Measurements from ENCODE around the gene STK35.
A peak's percentile ranks its signal among the peaks of the same experiment; 100 is the strongest.
"Not testable (repeated sequence)": the region's sequence is repeated elsewhere in the genome, so short reads cannot be mapped to it uniquely, and the experiment has no call there.

STK35 gene

GRCh38 chr20:2171266-2171790, 69.7 kb downstream of the STK35 start:
- no peak for DNase-seq (ENCODE audit: low read depth)
- TF ChIP-seq CTCF (conservative IDR thresholded peaks at IDR 0.05; ENCODE audit: low read depth, low read length): no peak
- no peak overlapping the region for H3K4me3 ChIP-seq (ENCODE audit: low read length)

DNA sequence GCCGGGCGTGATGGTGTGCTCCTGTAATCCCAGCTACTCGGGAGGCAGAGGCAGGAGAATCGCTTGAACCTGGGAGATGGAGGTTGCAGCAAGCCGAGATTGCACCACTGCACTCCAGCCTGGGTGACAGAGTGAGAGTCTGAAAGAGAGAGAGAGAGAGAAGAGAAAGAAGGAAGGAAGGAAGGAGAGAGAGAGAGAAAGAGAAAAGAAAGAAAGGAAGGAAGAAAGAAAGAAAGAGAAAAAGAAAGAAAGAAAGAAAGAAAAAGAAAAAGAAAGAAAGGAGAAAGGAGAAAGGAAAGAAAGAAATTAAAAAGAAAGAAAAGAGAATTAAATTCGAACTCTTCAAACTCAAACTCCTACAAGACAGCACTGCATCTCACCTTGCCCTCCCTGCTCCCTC, 70.2 kb downstream of the STK35 start:
- not testable (repeated sequence) for DNase-seq (ENCODE audit: low read depth); H3K4me3 ChIP-seq (ENCODE audit: low read length)

DNA sequence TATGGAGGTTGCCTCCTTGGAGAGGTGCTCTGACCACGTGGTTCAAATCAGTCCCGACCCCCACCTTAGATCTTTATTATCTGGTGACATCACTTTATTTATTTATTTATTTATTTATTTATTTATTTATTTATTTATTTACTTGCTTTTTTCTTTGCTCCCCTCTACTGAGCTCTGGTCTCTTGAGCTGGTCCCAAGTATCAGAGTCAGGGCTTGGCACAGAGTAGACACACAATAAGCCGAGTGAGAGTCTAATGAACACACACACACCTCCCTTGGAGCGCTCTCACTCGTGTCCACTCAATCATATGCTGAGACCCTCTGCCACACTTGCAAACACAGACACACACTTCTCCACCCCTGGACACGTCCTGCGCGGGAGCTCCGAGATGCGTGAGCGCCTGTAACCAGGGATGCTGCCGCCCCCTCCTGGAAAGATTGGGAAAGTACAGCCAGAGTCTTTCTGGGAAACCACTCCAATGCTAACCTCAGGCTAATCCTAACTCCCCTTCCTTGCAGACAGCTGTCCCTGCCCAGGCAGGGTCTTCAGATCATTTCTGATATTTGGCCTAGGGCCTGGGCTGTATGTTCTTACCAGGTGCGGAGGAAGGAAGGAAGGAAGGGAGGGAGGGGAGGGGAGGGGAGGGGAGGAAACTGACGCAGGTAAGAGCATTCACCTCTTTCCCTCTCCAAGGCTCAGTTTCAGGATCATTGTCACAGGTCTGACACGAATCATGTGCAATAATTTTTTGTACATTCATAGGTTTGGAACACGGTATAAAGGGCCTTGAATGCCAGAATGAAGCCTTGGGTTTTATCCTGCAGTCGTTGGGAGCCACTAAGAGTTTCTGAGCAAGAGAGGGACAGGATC, 70.9 kb downstream of the STK35 start:
- no peak overlapping the region for H3K4me3 ChIP-seq (ENCODE audit: low read length)
- DNase-seq (ENCODE audit: low read depth): no peak
- peak; percentile 93 for TF ChIP-seq CTCF (conservative IDR thresholded peaks at IDR 0.05; ENCODE audit: low read depth, low read length)

GRCh38 chr20:2173186-2173585, 71.6 kb downstream of the STK35 start:
- no peak for DNase-seq (ENCODE audit: low read depth)
- TF ChIP-seq CTCF (conservative IDR thresholded peaks at IDR 0.05; ENCODE audit: low read depth, low read length): no peak
- H3K4me3 ChIP-seq (ENCODE audit: low read length): no peak overlapping the region

GRCh38 chr20:2174067-2174466, 72.4 kb downstream of the STK35 start:
- no peak overlapping the region for H3K4me3 ChIP-seq (ENCODE audit: low read length)
- no peak for DNase-seq (ENCODE audit: low read depth)
- TF ChIP-seq CTCF (conservative IDR thresholded peaks at IDR 0.05; ENCODE audit: low read depth, low read length): no peak

DNA sequence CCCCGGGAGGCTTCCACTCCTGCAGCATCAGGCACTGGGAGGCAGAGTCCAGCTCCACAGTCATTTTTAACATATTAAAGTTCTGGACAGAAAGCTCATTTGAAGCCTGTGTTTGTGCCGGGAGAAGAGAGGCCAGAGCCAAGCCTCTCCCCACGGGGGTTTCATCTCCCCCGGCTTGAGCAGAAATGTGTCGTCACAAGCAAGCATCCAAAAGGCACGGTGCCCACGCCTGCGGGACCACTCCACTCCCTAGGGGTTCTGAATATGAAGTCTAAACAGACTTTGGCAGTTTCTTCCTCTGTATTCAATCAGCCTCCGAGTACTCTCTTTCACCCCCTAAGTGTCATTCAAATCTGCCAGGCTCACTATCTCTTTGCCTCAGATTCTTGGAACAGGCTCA, 75.3 kb downstream of the STK35 start:
- H3K4me3 ChIP-seq (ENCODE audit: low read length): no peak overlapping the region

More for the DNA sequence above, 75.3 kb downstream of the STK35 start:
- TF ChIP-seq CTCF (conservative IDR thresholded peaks at IDR 0.05; ENCODE audit: low read depth, low read length): no peak
- DNase-seq (ENCODE audit: low read depth): no peak

Measured in retinal pigment epithelial cell (primary cell).